BLaER1 treated with 17β-estradiol and CSF1 and Interleukin-3, amounts not matched to agents 10 nM and 100 nM (cell line): ENCODE results near the gene TRPM1.
A peak's percentile ranks its signal among the peaks of the same experiment; 100 is the strongest.

Source experiments
- H3K27ac ChIP-seq, 11 experiments: shearing (Covaris generic); formaldehyde crosslinking; 2 replicates each; pipeline ENCODE4 v1.8.1; 2022
- H3K27me3 ChIP-seq, 11 experiments: shearing (Covaris generic); formaldehyde crosslinking; 2 replicates each; pipeline ENCODE4 v1.8.1; 2022
- H3K36me3 ChIP-seq, 11 experiments: shearing (Covaris generic); formaldehyde crosslinking; 2 replicates each; pipeline ENCODE4 v1.8.1; 2022
- H3K4me1 ChIP-seq, 10 experiments: shearing (Covaris generic); formaldehyde crosslinking; 2 replicates each; pipeline ENCODE4 v1.8.1; 2022
- H3K4me2 ChIP-seq, 11 experiments: shearing (Covaris generic); formaldehyde crosslinking; 2 replicates each; pipeline ENCODE4 v1.8.1; 2022
- H3K4me3 ChIP-seq, 10 experiments: shearing (Covaris generic); formaldehyde crosslinking; 2 replicates each; pipeline ENCODE4 v1.8.1; 2022
- H3K9ac ChIP-seq, 11 experiments: shearing (Covaris generic); formaldehyde crosslinking; 2 replicates each; pipeline ENCODE4 v1.8.1; 2022
- H3K9me3 ChIP-seq, 11 experiments: shearing (Covaris generic); formaldehyde crosslinking; replicated peaks in 1 of 11; 2 replicates each; pipeline ENCODE4 v1.8.1; 2022
- H4K20me1 ChIP-seq, 11 experiments: shearing (Covaris generic); formaldehyde crosslinking; 2 replicates each; pipeline ENCODE4 v1.8.1; 2022
- Cebpa-rat ChIP-seq, 11 experiments: shearing (Covaris generic); IDR thresholded peaks; 2 replicates each; pipeline ENCODE4 v1.8.1; 2022

The TRPM1 gene

DNA sequence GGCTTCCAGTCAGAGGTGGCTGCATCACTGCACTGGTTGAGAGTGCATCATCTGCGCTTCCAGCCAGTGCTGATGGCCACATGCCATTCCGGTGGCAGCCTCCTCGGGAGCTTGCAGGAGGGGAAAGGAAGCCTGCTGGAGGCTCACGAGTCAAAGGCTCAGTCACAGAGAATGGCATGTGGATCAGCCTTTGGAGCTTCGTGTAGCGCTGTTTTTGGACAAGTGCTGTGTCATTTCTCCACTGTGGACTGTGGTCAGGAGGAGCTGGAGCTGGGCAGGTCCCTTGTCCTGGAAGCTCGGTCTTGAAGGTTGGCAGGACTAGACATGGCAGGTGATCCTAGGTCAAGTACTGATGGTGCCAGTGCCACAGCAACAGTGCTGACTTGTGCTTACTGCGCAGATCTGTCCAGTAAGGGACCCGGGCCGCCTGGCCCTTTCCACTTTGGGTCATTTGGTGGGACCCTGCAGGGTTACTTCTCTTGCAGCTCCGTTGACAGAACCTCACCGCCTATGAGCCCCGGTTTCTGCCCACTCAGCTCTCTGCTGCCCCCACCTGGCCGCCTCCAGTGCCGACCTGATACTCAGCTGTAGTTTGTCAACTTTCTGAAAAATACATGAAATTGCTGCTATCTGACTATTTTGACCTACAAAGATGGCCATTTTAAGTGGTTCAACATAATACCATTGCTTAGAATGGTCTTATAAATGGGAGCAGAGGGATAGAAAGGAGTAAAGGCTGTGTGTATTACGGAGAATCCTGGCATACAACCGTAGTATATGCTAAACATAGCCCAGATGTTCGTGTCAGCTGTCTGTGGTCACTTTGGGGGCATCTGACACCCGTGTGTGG lies 27.6 kb upstream of the TRPM1 start:
- Histone ChIP-seq H3K27ac (0 out of 22 replicates have a peak overlapping the region, but pooled peaks of 1 of the 11 experiments have one; percentile 3), H3K9ac (no peak overlapping the region), H3K27me3 (no peaks in the 10 kb centered on the region), H3K4me3 (no peak overlapping the region), H4K20me1 (no peaks in the 10 kb centered on the region), H3K4me2 (peak overlapping the region in 3 of 11 experiments; percentile 3 to 55 (median 40); a peak in 4 of 22 replicates), H3K36me3 (no peaks in the 10 kb centered on the region), H3K4me1 (peaks cover 0 to 15% (median 8%) of the 10 kb centered on the region in 10 experiments; a peak in 12 of 20 replicates), H3K9me3 (peaks cover 0 to 14% (median 3%) of the 10 kb centered on the region in 11 experiments; a peak in 13 of 22 replicates)
- TF ChIP-seq Cebpa-rat (IDR thresholded peaks at IDR 0.05) = no peak

- H3K9ac ChIP-seq = no peak overlapping the region
Measured at GRCh38 chr15:31128477-31128876, 27.0 kb upstream of the TRPM1 start.

DNA sequence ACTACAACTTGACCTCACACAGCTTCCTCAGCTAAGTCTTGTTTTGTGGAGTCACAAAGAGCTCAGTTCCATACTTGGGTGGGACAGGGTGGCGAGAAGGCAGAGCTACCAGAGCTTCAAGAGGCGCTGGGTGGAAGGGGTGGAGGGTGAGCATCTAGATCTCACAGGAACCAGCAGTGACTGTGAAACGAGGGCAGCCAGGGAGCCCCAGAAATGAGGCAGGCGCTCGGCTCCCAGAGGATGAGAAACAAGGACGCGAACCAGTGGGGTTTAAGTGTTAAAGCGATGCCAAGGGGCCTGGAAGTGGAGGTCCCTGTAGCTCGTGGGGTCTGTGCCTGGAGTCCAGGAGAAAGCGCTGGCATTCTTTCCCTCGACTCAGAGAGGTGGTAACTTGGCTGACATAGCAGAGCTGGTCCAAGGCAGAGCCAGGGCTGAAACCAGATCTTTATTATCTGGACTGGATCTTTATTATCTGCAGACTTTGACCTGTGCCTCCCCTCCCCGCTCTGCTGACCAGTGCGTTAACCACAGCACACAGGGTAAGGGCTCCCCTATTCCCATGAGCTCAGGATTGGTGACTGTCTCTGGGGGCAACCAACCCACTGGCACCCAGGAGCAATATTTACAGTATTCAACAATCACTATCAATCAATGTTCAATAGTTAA lies 26.2 kb upstream of the TRPM1 start:
- TF ChIP-seq Cebpa-rat (IDR thresholded peaks at IDR 0.05) = no peak
- no peak overlapping the region for H3K4me2 ChIP-seq
- peaks cover 0 to 15% (median 8%) of the 10 kb centered on the region in 10 experiments; a peak in 12 of 20 replicates for H3K4me1 ChIP-seq
- no peak overlapping the region for H3K4me3 ChIP-seq
- no peak overlapping the region for H3K9ac ChIP-seq
- no peaks in the 10 kb centered on the region for H3K36me3 ChIP-seq
- no peaks in the 10 kb centered on the region for H4K20me1 ChIP-seq
- H3K9me3 ChIP-seq = peaks cover 8 to 20% (median 14%) of the 10 kb centered on the region in 11 experiments; a peak in 18 of 22 replicates
- no peaks in the 10 kb centered on the region for H3K27me3 ChIP-seq
- H3K27ac ChIP-seq = no peak overlapping the region

More at GRCh38 chr15:31128477-31128876, 27.0 kb upstream of the TRPM1 start:
- Histone ChIP-seq H3K27me3 (no peaks in the 10 kb centered on the region), H3K36me3 (no peaks in the 10 kb centered on the region), H3K4me2 (no peak overlapping the region), H3K9me3 (peaks cover under 1 to 14% (median 8%) of the 10 kb centered on the region in 11 experiments; a peak in 14 of 22 replicates), H3K4me3 (no peak overlapping the region), H3K27ac (no peak overlapping the region), H4K20me1 (no peaks in the 10 kb centered on the region), H3K4me1 (peaks cover 0 to 15% (median 8%) of the 10 kb centered on the region in 10 experiments; a peak in 12 of 20 replicates)
- no peak for TF ChIP-seq Cebpa-rat (IDR thresholded peaks at IDR 0.05)

DNA sequence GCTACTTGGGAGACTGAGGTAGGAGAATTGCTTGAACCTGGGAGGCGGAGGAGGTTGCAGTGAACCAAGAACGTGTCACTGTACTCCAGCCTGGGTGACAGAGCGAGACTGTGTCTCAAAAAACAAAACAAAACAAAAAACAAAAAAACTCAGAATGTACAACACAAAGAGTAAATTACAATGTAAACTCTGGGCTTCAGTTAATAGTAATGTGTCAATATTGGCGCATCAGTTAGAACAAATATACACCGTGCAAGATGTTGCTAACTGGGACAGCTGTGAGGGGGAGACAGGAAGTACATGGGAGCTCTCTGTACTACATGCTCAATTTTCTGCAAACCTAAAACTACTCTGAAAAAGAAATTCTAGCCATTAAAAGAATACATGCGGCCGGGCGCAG lies 23.5 kb upstream of the TRPM1 start:
- Histone ChIP-seq H3K36me3 (no peaks in the 10 kb centered on the region), H3K9ac (no peak overlapping the region), H3K4me2 (no peak overlapping the region), H3K4me3 (no peak overlapping the region), H4K20me1 (no peaks in the 10 kb centered on the region), H3K27me3 (no peaks in the 10 kb centered on the region), H3K9me3 (peaks cover 28 to 43% (median 37%) of the 10 kb centered on the region in 11 experiments), H3K27ac (no peak overlapping the region), H3K4me1 (peaks cover 0 to 11% (median 8%) of the 10 kb centered on the region in 10 experiments; a peak in 12 of 20 replicates)
- TF ChIP-seq Cebpa-rat (IDR thresholded peaks at IDR 0.05) = no peak

DNA sequence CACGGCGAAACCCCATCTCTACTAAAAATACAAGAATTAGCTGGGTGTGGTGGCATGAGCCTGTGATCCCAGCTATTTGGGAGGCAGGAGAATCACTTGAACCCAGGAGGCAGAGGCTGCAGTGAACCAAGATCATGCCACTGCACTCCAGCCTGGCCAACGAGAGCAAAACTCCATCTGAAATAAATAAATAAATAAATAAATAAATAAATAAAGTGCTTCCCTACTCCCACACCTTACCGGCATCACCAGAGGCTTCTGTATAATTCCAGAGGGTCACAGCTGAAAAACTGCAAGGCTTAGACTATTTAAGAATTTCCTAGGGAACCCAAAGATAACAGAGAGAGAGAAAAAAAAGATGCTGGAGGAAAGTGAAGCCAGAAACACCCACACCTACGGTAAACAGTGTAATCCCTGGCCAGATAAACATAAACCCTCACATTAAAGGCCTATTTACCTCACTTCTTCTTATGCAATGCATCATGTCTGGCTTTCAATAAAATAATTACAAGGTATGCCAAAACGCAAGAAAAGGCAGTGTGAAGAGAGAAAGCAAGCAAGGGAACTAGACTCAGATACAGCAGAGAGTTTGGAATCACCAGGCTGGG lies 15.0 kb upstream of the TRPM1 start:
- Histone ChIP-seq H3K27me3 (no peaks in the 10 kb centered on the region), H3K36me3 (no peaks in the 10 kb centered on the region), H4K20me1 (no peaks in the 10 kb centered on the region), H3K4me2 (no peak overlapping the region), H3K9me3 (peaks cover 24 to 42% (median 28%) of the 10 kb centered on the region in 11 experiments), H3K27ac (no peak overlapping the region), H3K9ac (no peak overlapping the region), H3K4me3 (no peak overlapping the region), H3K4me1 (no peaks in the 10 kb centered on the region)
- no peak for TF ChIP-seq Cebpa-rat (IDR thresholded peaks at IDR 0.05)

DNA sequence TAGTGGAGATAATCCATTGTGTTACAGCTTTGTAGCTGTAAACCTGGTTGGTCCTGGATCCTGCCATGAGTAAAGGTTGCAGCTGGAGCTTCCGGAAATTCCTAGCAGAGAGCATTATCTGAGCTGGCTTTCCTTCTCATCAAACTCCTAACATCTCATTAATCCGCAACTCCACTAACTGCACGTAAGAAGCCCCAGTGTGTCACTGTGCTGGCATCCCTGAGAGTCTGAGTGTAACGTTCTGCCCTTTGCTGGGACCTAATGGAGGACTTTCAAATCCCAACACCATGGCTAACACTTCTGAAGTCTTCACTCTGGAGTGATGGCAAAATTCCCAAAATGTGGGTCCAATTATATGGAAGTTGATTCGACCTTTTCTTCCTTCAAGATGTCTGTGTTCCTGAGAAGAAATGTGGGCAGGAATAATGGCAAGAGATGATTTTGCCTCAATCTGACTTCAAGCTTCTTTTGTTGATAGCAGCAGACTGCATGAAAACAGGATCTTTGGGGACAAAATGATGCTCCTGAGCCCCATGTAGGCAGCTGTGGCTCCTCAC lies 9.6 kb upstream of the TRPM1 start:
- Histone ChIP-seq H3K27me3 (no peaks in the 10 kb centered on the region), H3K9me3 (peaks cover 14 to 28% (median 18%) of the 10 kb centered on the region in 11 experiments), H3K4me1 (no peaks in the 10 kb centered on the region), H3K9ac (no peak overlapping the region), H3K36me3 (no peaks in the 10 kb centered on the region), H3K4me3 (no peak overlapping the region), H4K20me1 (no peaks in the 10 kb centered on the region), H3K4me2 (no peak overlapping the region), H3K27ac (no peak overlapping the region)
- TF ChIP-seq Cebpa-rat (IDR thresholded peaks at IDR 0.05) = no peak

- no peak for TF ChIP-seq Cebpa-rat (IDR thresholded peaks at IDR 0.05)
- Histone ChIP-seq H3K4me1 (no peaks in the 10 kb centered on the region), H3K27me3 (no peaks in the 10 kb centered on the region), H3K4me3 (no peak overlapping the region), H3K9ac (no peak overlapping the region), H3K27ac (no peak overlapping the region), H3K9me3 (peaks cover 1 to 14% (median 5%) of the 10 kb centered on the region in 11 experiments; a peak in 19 of 22 replicates), H3K4me2 (no peak overlapping the region), H3K36me3 (no peaks in the 10 kb centered on the region), H4K20me1 (no peaks in the 10 kb centered on the region)
Measured at GRCh38 chr15:31108836-31109235, 7.3 kb upstream of the TRPM1 start.

GRCh38 chr15:31106495-31107300 lies 5.2 kb upstream of the TRPM1 start:
- Histone ChIP-seq H3K27ac (no peak overlapping the region), H3K4me2 (no peak overlapping the region)

More at GRCh38 chr15:31106495-31107300, 5.2 kb upstream of the TRPM1 start:
- H3K9ac ChIP-seq = no peak overlapping the region
- H3K27me3 ChIP-seq = no peaks in the 10 kb centered on the region
- no peaks in the 10 kb centered on the region for H4K20me1 ChIP-seq
- TF ChIP-seq Cebpa-rat (IDR thresholded peaks at IDR 0.05) = no peak
- H3K9me3 ChIP-seq = peaks cover 0 to 10% (median 0%) of the 10 kb centered on the region in 11 experiments; a peak in 1 of 22 replicates
- H3K36me3 ChIP-seq = no peaks in the 10 kb centered on the region
- no peaks in the 10 kb centered on the region for H3K4me1 ChIP-seq
- no peak overlapping the region for H3K4me3 ChIP-seq
